Measurements from ENCODE around the gene KPNA2.
"Not testable (repeated sequence)": the region's sequence is repeated elsewhere in the genome, so short reads cannot be mapped to it uniquely, and the experiment has no call there.

DNA sequence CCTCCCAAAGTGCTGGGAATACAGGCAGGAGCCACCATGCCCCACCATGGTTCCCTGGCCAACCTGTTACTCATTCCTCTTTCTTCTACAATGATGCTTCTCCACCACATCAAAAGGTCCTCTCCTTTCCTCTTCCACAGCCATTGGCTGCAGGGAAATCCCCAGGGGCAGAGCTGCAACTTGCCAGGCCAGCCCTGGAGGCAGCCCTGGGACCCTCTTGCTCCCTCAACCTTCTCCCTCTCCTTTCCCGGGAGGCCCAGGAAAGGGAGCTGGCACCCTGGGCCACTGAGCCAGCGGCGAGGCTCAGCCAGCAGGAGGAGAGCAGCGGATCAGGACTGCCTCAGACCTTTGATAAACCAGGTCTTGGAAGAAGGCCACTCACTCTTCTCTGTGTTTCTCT lies 51.1 kb downstream of the KPNA2 start:
- not testable (repeated sequence) for TF ChIP-seq ESRRA (IDR thresholded peaks at IDR 0.05; ENCODE audit: low read length); NR2C2 (IDR thresholded peaks at IDR 0.05; ENCODE audit: borderline replicate concordance, control insufficient read depth, insufficient read length, low read depth); RBBP5 (conservative IDR thresholded peaks at IDR 0.05); POLR2AphosphoS5 (IDR thresholded peaks at IDR 0.05; ENCODE audit: low read length); NBN (IDR thresholded peaks at IDR 0.05); ZSCAN29 (IDR thresholded peaks at IDR 0.05); RAD51 (IDR thresholded peaks at IDR 0.05)
- TF ChIP-seq, protein P1, sequence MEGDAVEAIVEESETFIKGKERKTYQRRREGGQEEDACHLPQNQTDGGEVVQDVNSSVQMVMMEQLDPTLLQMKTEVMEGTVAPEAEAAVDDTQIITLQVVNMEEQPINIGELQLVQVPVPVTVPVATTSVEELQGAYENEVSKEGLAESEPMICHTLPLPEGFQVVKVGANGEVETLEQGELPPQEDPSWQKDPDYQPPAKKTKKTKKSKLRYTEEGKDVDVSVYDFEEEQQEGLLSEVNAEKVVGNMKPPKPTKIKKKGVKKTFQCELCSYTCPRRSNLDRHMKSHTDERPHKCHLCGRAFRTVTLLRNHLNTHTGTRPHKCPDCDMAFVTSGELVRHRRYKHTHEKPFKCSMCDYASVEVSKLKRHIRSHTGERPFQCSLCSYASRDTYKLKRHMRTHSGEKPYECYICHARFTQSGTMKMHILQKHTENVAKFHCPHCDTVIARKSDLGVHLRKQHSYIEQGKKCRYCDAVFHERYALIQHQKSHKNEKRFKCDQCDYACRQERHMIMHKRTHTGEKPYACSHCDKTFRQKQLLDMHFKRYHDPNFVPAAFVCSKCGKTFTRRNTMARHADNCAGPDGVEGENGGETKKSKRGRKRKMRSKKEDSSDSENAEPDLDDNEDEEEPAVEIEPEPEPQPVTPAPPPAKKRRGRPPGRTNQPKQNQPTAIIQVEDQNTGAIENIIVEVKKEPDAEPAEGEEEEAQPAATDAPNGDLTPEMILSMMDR (IDR thresholded peaks at IDR 0.05 in 2 of 3, conservative IDR thresholded peaks at IDR 0.05 in 1 of 3; ENCODE audit: control insufficient read depth in 2 of 3, extremely low read depth in 1 of 3, insufficient read depth in 1 of 3, low read depth in 3 of 3, low read length in 3 of 3), result not testable (repeated sequence)
- TF ChIP-seq, protein P2, sequence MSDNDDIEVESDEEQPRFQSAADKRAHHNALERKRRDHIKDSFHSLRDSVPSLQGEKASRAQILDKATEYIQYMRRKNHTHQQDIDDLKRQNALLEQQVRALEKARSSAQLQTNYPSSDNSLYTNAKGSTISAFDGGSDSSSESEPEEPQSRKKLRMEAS (IDR thresholded peaks at IDR 0.05; ENCODE audit: low read depth, low read length), result not testable (repeated sequence)

Data from GM12878 (cell line).